MM.1S (cell line): Measurements from ENCODE around the gene CAND2.
"Not testable (repeated sequence)": the region's sequence is repeated elsewhere in the genome, so short reads cannot be mapped to it uniquely, and the experiment has no call there.

Experiments
- DNase-seq: peaks from one replicate; pipeline ENCODE4 v3.0.0-alpha.2; 2015
- H2AFZ ChIP-seq: fragments of 300-600 bp; sonication (generic); 2 replicates; pipeline ENCODE4 v1.6.0; 2016; ENCODE audit warnings: antibody characterized with exemption, low read length
- H3F3A ChIP-seq: fragments of 300-600 bp; sonication (generic); 2 replicates; pipeline ENCODE4 v1.6.1; 2016; ENCODE audit warnings: mild to moderate bottlenecking, antibody characterized with exemption, low read length, moderate library complexity, mixed read lengths; ENCODE audit not compliant: insufficient read depth
- H3K27ac ChIP-seq: fragments of 300-600 bp; sonication (generic); 2 replicates; pipeline ENCODE4 v1.5.1; 2016; ENCODE audit warnings: mild to moderate bottlenecking, low read length
- H3K27me3 ChIP-seq: fragments of 300-600 bp; sonication (generic); replicated peaks from 2 replicates; pipeline ENCODE4 v1.6.0; 2016; ENCODE audit warnings: low read length; ENCODE audit not compliant: insufficient read depth
- H3K36me3 ChIP-seq: fragments of 300-600 bp; sonication (generic); replicated peaks from 2 replicates; pipeline ENCODE4 v1.6.1; 2016; ENCODE audit warnings: mild to moderate bottlenecking, low read length, mixed read lengths; ENCODE audit not compliant: insufficient read depth
- H3K4me1 ChIP-seq: fragments of 300-600 bp; sonication (generic); 2 replicates; pipeline ENCODE4 v1.6.1; 2016; ENCODE audit warnings: low read length, mixed read lengths
- H3K4me2 ChIP-seq: fragments of 300-600 bp; sonication (generic); 2 replicates; pipeline ENCODE4 v1.6.0; 2016; ENCODE audit warnings: low read depth, low read length
- H3K4me3 ChIP-seq: fragments of 300-600 bp; sonication (generic); 2 replicates; pipeline ENCODE4 v1.5.1; 2016; ENCODE audit warnings: low read length, mixed read lengths
- H3K79me2 ChIP-seq: fragments of 300-600 bp; sonication (generic); 2 replicates; pipeline ENCODE4 v1.6.1; 2016; ENCODE audit warnings: mixed run types, low read length, mixed read lengths
- H3K9ac ChIP-seq: fragments of 300-600 bp; sonication (generic); 2 replicates; pipeline ENCODE4 v1.6.1; 2016; ENCODE audit warnings: low read length, mixed read lengths
- H3K9me2 ChIP-seq: fragments of 300-600 bp; sonication (generic); replicated peaks from 2 replicates; pipeline ENCODE4 v1.6.1; 2016; ENCODE audit warnings: mild to moderate bottlenecking, low read length, mixed read lengths; ENCODE audit not compliant: insufficient read depth
- H3K9me3 ChIP-seq: fragments of 300-600 bp; sonication (generic); replicated peaks from 2 replicates; pipeline ENCODE4 v1.6.1; 2016; ENCODE audit warnings: mild to moderate bottlenecking, low read length, mixed read lengths; ENCODE audit not compliant: insufficient read depth
- H4K20me1 ChIP-seq: fragments of 300-600 bp; sonication (generic); 2 replicates; pipeline ENCODE4 v1.6.1; 2016; ENCODE audit warnings: mild to moderate bottlenecking, low read length, moderate library complexity, mixed read lengths; ENCODE audit not compliant: insufficient read depth
- EZH2 ChIP-seq: fragments of 300-600 bp; sonication (generic); optimal IDR thresholded peaks from 2 replicates; pipeline ENCODE3; 2017; ENCODE audit warnings: low read depth, mild to moderate bottlenecking, antibody characterized with exemption, low read length, mixed read lengths
- EZH2phosphoT487 ChIP-seq: fragments of 300-600 bp; sonication (generic); IDR thresholded peaks from 2 replicates; pipeline ENCODE4 v1.6.1; 2018; ENCODE audit warnings: antibody characterized with exemption, low read length
- TF ChIP-seq, protein P1 (sequence below): fragments of 300-600 bp; sonication (generic); IDR thresholded peaks from 2 replicates; pipeline ENCODE4 v1.5.1; 2016; ENCODE audit warnings: antibody characterized with exemption, low read length, mixed read lengths

The CAND2 gene

DNA sequence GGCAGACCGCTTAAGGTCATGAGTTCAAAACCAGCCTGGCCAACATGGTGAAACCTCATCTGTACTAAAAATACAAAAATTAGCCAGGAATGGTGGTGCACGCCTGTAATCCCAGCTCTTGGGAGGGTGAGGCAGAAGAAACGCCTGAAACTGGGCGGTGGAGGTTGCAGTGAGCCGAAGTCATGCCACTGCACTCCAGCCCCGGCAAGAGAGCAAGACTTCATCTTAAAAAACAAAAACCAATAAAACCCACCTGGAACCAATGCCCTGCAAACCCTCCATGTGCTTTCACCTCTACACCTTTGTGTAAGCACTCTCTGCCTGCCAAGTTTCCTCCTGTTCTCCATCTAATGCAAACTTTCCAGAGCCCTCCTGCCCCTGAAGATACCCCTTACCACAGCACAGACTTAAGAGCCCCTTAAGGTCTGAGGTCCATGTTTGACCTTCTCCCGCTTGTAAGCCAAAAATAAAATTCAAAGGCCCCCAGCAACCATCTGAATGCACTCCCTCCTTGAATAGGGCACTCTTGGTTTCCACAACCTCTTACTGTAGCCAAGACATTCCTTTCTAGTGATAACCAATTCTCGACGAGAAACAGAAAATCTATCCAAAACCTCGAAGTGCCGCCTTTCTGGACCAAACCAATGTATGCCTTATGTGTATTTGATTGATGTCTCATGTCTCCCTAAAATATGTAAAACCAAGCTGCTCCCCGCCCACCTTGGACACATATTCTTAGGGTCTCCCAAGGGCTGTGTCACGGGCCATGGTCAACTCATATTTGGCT is 41.9 kb downstream of the CAND2 start:
- Histone ChIP-seq H3K27me3 (no peaks in the 10 kb centered on the region), H3K27ac (no peak overlapping the region), H3K36me3 (peaks cover 40% of the 10 kb centered on the region), H3K4me3 (no peak overlapping the region), H3K9me3 (no peaks in the 10 kb centered on the region), H3K4me2 (peak overlapping the region; percentile 58; the same call in 1 of the 2 replicates), H3K4me1 (peaks cover 19% of the 10 kb centered on the region; the same call in 1 of the 2 replicates), H3F3A (peaks cover 23% of the 10 kb centered on the region), H2AFZ (no peak overlapping the region), H3K9me2 (no peaks in the 10 kb centered on the region), H4K20me1 (peaks cover 43% of the 10 kb centered on the region), H3K79me2 (peaks cover 57% of the 10 kb centered on the region), H3K9ac (no peak overlapping the region)
- no peak for DNase-seq
- TF ChIP-seq EZH2: no peak
- TF ChIP-seq, protein P1, sequence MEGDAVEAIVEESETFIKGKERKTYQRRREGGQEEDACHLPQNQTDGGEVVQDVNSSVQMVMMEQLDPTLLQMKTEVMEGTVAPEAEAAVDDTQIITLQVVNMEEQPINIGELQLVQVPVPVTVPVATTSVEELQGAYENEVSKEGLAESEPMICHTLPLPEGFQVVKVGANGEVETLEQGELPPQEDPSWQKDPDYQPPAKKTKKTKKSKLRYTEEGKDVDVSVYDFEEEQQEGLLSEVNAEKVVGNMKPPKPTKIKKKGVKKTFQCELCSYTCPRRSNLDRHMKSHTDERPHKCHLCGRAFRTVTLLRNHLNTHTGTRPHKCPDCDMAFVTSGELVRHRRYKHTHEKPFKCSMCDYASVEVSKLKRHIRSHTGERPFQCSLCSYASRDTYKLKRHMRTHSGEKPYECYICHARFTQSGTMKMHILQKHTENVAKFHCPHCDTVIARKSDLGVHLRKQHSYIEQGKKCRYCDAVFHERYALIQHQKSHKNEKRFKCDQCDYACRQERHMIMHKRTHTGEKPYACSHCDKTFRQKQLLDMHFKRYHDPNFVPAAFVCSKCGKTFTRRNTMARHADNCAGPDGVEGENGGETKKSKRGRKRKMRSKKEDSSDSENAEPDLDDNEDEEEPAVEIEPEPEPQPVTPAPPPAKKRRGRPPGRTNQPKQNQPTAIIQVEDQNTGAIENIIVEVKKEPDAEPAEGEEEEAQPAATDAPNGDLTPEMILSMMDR: no peak
- TF ChIP-seq EZH2phosphoT487: no peak

DNA sequence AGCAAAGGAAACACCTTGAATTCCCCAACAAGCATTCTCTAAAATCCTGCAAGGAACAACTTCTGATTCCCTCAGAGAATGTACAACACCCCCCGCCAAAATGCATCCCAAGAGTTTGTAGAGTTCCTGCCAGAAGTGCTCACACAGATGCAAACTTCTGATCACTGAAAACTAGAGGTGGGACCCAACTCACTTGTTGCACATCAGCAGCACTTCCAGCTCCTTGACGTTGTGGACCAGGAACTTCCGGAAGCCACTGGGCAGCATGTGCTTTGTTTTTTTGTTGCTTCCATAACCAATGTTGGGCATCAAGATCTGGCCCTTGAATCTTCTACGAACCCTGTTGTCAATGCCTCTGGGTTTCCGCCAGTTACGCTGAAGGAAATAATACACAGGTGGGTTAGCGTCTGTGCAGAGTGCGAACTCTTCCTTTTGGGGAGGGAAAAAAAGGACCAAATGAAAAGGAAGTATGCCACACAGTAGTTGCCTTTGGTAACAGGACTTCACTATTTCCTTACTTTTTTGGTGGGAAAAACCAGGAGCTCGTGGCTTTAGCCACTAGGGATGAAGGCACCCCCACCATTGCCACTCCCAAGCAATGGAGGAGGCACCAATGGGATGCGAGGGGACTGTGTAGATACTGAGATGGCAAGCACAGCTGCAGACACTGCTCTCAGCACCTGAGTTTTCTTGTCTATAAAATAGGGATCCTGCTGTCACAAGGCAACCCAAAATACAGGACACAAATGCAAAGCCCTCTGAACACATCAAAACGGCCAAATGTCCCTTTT is 42.9 kb downstream of the CAND2 start:
- peaks cover 57% of the 10 kb centered on the region for H3K79me2 ChIP-seq

DNA sequence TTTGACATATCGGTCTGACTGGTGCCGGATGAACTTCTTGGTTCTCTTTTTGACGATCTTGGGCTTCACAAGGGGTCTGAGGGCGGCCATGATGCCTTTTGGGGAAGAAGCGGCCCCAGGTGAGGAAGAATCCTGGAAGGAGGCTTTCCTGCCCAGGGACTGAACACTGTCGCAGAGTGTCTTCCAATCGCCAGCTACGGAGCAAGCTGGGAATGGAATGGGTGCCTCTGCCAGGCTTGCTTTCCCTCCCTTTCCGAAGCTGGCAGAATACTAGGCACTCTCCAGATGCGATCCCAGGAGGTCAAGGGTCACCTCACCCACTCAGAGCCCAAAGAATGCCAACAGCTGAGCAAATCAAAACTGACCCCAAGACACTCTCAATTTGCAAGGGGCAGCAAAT is 43.7 kb downstream of the CAND2 start:
- not testable (repeated sequence) for H3K9me2 ChIP-seq, H2AFZ ChIP-seq, H3K27me3 ChIP-seq, H3K9me3 ChIP-seq, DNase-seq, H3K27ac ChIP-seq
- Histone ChIP-seq H3K4me2 (peak overlapping the region; percentile 58), H4K20me1 (peaks cover 35% of the 10 kb centered on the region), H3K4me1 (peaks cover 19% of the 10 kb centered on the region; the same call in 1 of the 2 replicates), H3K4me3 (peak overlapping the region; percentile 93), H3F3A (peaks cover 14% of the 10 kb centered on the region), H3K36me3 (peaks cover 27% of the 10 kb centered on the region), H3K9ac (peak overlapping the region; percentile 95), H3K79me2 (peaks cover 57% of the 10 kb centered on the region)

More for the DNA sequence above, 42.9 kb downstream of the CAND2 start:
- Histone ChIP-seq H3K4me2 (peak overlapping the region; percentile 58), H3K9ac (peak overlapping the region; percentile 95; the same call in 1 of the 2 replicates), H3K27me3 (no peaks in the 10 kb centered on the region), H3K4me3 (peak overlapping the region; percentile 93), H3F3A (peaks cover 18% of the 10 kb centered on the region), H2AFZ (no peak overlapping the region), H3K27ac (no peak overlapping the region), H3K9me2 (no peaks in the 10 kb centered on the region), H4K20me1 (peaks cover 38% of the 10 kb centered on the region), H3K36me3 (peaks cover 35% of the 10 kb centered on the region), H3K9me3 (no peaks in the 10 kb centered on the region), H3K4me1 (peaks cover 19% of the 10 kb centered on the region; the same call in 1 of the 2 replicates)
- TF ChIP-seq EZH2 (no peak), EZH2phosphoT487 (no peak)
- TF ChIP-seq, protein P1: no peak
- DNase-seq: no peak
